GM18907 (cell line): ENCODE results near the gene LENG8.
"Not testable (repeated sequence)": the region's sequence is repeated elsewhere in the genome, so short reads cannot be mapped to it uniquely, and the experiment has no call there.

ENCODE experiments used
- ATAC-seq: cut with Tn5 transposase; IDR thresholded peaks from one replicate; pipeline ENCODE4 v1.9.1; 2021; ENCODE audit warnings: mild to moderate bottlenecking, moderate library complexity; ENCODE audit not compliant: unreplicated experiment

The LENG8 gene

DNA sequence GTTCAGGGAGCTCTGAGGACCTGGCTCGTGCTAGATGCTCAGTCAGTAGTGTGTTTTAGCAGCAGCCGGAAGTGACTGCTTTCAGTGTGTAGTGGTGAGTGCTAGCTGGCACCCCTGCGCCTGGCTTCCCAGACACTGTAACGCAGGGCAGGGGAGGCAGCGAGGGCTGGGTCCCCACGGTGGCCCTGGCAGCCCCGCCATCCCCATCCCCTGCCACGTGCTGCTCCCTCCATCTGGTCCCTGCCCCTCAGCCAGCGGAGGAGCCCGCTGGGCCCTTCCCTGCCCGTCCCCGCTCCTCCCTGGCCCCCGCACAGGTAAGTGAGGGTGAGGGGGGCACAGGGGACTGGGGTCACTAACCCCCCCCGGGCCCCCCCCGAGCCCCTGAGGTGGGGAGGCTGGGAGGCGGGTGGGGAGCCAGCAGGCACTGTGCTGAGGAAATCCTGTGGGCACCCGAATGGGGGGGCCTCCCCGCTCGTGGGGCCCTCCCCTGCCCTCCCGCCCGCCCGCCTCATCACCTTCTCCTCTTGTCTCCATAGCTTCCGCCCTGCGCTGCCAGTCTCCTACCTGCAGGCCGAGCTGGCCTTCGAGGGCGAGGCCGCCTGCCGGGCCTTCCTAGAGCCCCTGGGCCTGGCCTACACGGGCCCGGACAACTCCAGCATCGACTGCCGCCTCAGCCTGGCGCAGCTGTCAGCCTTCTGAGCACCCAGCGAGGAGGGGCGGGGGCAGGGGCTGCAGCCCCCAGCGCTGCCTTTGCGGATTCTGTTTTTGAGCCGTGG is 11.4 kb downstream of the LENG8 start:
- no peak for ATAC-seq

DNA sequence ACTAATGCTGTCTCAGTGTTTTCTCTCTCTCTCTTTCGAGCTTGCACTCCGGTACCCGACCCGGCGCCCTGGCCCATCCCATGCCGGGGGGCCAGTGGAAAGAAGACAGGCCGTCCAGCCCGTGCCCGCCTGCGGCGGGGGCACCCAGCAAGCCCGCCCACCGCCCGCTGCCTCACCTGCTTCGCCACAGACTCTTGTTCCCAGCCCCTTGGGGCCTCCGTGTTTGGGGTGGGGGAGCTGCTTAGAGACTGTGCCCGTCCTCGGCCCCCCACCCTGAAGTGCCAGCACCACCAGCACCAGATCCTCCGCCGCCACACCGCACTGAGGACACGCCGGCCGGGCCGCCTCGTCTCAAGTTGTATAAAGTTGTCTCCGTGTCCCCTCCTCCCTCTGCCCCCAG is 12.2 kb downstream of the LENG8 start:
- no peak for ATAC-seq

DNA sequence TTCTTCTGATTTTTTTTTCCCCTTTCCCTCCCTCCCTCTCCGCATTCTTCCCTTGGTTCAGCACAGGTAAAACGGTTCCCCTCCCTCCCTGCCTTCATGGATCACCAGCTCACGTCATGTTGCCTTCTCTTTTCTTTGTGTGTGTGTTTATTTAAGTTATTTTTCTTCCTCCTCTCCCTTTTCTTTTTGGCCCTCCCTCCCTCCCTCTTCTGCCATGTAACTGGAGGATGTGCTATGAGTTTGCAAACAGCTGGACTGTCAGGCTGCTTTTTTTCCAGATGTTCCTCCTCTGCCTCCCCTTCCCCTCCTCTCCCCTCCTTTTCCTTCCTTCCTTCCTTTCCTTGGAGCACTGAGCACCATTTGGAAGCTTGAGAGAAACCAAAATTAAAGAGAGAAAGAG is 12.6 kb downstream of the LENG8 start:
- ATAC-seq, result no peak

DNA sequence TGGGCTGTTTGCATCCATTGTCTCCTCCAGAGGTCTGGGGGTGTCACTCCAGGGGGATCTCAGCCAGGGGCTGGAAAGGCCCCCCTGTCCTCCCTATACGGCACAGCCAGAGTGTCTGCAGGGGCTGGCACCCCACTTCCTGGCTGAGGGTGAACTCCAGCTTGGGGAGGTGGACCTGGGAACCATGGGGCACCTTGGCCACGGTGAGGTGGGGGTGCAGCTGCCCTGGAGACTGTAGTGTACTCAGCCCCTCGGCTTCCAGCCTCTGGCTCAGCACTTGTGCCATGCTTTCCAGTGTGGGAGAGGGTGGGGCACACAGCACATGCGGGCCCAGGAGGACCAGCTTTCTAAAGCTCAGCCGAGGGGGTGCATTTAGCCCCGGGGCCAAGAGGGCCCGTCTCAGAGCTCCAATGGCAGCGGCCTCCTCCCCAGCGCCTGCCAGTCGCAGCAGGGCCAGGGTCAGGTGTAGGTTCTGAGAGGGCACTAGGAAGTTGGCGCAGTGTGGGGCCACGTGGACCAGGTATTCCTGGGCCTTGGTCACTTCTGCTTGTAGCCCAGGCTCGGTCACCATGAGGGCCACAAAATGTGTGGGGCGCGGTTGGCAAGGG is 13.2 kb downstream of the LENG8 start:
- ATAC-seq, result no peak

DNA sequence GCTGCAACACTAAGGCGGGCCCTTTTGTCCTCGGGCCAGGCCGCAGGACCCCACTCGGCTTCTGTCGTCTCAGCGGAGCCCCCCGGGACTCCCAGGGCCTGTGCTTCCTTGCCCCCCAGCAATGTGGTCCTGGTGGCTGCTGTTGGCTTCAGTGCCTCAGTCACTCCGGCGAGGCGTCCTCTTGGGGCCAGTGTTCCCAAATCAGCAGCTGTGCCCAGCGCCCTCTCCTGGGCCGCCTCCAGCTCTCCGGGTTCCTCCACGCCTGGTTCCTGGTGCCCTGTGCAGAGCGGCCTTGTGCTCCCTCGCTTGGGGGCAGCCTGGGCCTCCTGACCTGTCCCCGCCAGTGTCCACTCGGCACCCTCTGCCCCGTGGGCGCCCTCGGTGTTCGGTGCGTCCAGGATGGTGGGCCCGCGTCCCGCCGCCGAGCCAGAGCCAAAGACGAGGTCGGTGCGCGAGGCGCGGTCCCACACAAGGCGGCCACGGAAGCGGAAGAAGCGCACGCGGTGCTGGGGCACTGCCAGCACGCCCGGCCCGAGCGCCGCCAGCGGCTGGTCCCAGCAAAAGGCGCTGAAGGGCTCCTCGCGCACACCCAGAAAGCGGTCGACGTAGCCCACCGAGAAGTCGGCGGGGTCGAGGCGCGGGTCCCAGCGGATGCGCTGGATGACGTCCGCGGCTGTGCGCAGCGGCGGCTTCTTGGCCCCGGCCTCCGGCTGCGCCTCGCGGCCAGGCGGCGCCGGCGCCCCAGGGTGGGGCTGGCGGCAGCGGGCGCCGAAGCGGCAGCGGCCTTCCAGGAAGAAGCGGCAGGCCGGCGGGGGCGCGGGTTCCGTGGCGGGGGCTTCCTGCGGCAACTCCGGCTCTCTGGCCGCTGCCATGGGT is 13.9 kb downstream of the LENG8 start:
- ATAC-seq, result peak; percentile 24

DNA sequence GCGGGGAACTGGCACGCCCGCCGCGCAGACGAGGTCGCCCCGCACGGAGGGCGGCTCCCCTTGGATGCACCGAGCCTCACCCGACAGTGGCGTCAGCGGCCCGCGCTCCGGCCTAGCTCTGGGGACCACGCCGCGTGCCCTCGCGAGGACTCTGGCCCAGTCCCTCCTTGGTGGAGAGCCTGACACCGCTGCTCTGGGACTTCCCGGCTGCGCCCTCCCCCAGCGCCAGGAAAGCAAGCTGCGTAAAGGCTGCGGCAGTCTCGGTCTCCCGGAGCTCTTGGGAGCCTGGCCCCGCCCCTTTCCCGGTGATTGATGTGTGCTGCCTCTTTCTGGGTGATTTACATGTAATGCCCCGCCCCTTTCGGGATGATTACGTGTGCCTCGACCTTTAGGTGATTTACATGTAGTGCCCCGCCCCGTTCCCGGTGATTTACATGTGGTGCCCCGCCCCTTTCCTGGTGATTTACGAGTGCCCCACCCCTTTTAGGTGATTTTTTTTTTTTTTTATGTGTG is 14.6 kb downstream of the LENG8 start, which contains the start of gene LENG9:
Gene LENG9, minus strand, starts transcription at position 248 of the 513 bp plus-strand sequence. CDS start 252 bp downstream, outside the sequence.
- peak; percentile 57 for ATAC-seq

DNA sequence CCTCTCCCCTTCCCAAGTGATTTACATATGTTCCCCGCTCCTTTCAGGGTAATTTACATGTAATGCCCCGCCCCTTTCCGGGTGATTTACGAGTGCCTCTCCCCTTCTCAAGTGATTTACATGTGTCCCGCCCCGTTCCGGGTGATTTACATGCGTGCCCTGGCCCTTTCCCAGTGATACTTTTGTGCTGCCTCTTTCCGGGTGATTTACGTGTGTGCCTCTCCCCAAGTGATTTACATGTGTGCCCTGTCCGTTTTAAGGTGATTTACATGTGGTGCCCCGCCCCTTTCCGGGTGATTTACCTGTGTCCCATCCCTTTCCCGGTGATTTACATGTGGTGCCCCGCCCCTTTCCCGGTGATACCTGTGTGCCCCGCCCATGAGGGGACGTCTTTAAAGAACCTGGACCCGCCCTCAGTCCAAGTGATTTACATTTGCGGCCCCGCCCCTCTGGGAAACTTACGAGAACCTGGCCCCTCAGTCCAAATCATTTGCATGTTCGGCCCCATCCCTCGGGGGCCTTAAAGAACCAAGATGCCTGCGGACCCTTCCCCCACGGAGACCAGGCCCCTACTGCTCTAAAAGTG is 15.1 kb downstream of the LENG8 start:
- peak; percentile 51 for ATAC-seq

DNA sequence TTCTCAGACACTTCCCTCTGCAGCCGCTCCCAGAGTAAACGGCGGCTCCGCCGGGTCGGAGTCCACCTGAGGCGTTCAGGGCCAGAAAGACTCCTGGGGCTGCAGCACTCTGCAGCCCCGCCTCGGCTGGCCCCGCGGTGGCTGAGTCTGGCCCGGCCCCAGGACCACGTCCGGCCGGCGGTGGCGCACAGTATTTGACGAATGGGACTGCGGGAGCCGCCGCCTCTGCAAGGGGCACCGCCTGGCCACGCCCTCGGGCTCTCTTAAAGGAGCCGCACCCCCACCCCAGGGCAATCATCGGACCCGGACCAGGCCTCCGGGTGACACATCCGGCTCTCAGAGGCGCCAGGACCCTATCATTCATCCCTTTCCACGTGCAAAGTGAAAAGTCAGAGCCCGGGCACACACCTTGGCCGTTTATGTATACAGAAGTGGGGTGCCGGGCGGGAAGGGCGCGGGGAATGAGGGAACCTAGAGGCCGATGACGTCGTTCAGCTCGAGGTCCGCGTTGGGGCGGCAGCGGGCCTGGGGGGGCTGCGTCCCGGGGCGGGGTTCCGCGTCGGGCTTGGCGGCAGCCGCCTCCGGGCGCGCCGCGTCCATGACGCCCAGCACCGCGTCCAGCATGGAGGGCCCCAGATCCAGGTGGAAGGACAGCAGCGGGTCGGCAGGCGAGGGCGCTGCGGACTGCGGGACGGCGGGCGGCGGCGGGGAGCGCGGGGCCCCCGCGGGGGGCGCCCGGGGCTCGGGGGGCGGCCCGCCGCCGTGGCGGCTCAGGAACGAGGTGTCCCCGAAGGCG is 15.8 kb downstream of the LENG8 start:
- peak; percentile 40 for ATAC-seq

DNA sequence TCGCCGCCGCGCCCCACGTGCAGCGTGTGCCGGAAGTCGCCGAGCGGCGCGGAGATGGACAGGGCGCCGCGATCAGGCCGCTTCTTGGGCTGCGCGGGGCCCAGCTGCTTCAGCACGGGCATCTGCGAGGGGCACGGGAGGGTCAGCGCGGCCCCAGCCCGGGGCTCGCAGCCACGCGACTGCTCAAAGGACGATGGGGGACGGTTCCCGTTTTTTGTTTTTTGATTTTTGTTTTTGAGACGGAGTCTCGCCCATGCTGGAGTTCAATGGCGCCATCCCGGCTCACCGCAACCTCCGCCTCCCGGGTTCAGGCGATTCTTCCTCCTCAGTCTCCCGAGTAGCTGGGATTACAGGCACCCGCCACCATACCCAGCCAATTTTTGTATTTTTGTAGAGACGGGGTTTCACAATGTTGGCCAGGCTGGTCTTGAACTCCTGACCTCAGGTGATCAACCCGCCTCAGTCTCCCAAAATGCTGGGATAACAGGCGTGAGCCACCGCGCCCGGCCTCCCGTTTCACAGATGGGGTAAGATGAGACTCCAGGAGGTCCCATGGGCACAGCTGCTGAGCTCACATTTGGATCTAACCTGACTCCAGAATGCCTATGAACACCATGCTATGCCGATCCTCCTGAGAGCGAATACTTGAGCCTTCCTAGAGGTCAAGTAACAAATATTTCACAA is 16.6 kb downstream of the LENG8 start:
- no peak for ATAC-seq

DNA sequence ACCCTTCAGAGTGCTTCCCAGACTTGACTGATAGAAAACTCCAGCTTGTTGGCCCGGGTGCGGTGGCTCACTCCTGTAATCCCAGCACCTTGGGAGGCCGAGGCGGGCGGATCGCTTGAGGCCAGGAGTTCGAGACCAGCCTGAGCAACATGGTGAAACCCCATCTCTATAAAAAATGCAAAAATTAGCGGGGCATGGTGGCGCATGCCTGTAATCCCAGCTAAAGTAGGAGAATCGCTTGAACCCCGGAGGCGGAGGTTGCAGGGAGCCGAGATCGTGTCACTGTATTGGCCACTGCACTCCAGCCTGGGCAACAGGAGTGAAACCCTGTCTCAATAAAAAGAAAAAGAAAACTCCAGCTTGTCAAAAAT is 17.1 kb downstream of the LENG8 start:
- ATAC-seq, result not testable (repeated sequence)

DNA sequence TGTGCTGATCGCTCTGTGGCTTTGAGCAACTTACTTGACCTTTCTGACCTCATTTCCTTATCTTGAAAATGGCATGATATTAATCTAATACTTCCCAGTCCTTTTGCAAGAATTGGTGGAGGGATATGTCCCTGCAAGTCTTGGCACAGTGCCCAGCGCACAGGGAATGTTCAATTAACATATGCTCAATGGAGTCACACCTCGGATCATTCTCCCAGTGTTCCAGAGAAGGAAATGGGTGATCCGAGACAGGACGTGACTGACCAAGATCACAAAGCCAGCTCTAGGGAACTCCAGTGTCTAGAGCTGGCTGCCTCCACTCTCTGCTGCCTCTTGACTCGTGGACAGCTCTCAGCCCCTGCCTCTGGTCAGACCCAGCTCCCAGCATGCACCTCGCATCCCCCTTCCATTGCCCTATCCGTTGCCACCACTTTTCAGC is 20.5 kb downstream of the LENG8 start:
- ATAC-seq, result no peak

DNA sequence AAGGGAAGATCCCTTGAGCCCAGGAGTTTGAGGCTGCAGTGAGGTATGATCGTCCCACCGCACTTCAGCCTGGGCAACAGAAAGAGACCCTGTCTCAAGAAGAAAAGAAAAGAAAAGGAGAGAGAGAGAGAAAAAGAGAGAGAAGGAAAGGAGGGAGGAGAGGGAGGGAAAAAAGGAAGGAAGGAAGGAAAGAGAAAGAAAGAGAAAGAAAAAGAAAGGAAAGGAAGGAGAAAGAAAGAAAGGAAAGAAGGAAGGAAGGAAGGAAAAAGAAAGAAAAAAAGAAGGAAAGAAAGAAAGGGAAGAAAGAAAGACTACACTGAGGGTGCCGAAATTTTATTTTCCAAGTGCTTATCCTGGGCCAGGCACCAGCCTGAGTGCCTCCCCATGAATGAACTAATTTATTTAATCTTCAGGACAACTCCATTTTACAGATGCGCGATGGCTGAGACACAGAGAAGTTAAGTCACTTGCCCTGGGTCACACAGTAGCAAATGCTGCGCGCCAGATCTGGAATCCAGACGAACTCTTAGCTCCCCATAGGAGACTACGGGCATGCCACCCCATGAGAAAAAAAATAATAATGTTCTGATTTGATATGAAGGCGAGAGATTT is 21.4 kb downstream of the LENG8 start:
- ATAC-seq, result no peak

DNA sequence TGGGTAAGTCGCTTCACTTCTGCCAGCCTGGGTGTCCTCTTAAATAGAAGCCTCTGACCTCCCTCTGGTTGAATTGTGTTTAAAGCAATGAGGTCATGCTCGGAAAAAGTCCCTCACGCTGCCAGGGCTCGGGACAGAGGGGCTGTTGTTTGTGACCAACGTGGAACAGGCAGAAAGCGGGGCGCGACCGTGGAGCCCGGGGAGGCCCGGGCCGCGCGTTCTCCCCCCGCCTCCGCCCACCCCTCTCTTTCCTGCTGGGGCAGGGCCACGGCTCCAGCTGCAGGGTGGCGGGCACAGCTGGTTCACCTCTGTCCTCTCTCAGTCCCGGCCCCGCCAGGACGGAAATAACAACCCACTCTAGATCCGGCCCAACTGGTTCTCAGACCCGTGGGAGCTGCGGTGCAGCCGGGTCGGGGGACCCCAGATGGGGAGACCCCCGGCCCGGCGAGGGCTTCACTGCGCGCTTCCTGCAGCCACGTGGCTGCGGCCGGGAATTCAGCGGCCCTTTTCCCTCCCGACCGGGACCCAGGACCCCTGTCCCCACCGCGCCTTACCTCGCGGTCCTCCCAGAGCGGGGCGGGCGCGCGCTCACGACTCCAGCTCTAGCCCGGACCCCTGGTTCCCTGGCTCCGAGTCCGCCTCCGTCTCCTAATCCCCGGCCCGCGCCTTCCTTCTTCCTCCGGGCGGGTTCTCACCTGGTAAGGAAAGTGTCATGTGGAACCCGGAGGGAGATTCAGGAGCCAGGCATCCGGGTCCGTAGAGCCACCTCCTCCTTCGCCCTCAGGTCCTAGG is 22.2 kb downstream of the LENG8 start:
- ATAC-seq, result no peak

DNA sequence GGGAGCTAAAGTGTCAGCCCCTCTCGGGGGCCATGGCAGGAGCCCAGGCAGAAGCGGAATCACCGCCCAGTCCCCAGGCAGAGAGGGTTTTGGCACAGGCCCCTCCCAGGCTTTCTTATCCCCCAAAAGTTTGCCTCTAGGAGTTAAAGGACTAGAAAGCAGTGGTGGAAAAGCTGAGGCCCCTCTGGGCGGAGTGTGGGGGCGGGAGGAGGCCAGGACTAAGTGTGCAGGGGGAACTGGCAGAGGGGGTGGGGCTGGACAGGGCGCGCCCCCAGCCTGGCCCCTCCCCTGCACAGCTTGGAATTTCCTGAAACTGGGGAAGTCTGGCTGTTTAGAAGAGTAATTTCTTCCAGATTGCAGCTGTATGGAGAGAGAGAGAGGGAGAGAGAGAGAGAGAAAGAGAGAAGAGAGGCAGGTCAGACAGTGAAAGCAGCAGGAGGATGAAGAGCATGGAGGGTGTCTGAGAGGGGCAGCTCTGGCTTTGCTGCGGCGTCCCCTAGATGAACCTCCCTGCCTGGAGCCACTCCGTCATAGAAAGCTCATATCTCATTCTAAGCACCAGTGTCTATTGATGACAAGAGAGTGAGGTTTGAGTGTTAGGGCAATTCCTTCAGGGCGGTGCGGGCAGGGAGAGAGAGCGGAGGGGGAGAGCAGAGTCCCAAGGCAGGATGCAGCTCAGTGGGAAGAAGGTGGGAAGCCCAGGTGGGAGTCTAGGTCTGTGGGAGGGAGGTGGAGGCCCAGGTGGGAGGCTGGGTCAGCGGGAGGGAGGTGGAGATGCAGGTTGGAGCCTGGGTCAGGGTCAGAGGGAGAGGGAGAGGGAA is 24.3 kb downstream of the LENG8 start, which contains the start of gene CDC42EP5:
Gene CDC42EP5, minus strand, starts transcription at position 226 of the 821 bp plus-strand sequence. CDS start 7,749 bp downstream, outside the sequence.
- ATAC-seq, result no peak

DNA sequence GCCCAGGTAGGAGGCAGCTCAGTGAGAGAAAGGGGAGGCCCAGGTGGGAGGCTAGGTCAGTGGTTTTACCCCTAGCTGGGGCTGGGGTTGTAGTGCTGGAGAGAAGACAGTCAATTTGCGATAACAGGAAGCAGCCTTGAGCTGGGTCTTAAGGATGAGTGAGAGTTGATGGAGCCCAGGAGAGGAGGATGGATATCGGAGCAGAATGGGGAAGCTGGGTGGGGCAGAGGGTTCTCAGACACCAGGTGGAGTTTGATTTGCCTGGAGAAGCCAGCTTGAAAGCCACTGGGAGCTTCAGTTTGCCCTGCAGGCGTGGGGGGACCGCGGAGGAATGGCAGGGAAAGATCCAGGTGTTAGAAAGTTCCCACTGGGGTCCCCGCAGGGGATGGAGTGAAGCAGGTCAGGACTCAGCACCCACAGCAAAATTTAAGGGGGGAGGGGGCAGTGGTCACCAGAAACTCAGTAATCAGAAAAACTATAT is 24.9 kb downstream of the LENG8 start:
- no peak for ATAC-seq

DNA sequence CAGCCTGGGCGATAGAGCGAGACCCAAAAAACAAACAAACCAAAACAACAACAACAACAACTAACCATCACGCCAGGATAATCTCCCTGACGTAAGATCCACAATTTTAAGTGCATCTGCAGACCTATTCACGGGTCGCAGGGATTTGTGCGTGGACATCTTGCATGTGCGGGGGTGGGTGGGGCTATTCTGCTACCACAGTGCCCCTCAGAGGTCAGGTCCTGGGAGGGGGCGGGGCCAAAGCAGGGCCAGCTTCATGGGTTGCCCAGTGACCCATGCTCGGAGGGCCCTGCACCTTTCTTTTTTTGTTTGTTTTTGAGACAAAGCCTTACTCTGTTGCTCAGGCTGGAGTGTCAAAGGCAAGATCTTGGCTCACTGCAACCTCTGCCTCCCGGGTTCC is 26.7 kb downstream of the LENG8 start:
- no peak for ATAC-seq

DNA sequence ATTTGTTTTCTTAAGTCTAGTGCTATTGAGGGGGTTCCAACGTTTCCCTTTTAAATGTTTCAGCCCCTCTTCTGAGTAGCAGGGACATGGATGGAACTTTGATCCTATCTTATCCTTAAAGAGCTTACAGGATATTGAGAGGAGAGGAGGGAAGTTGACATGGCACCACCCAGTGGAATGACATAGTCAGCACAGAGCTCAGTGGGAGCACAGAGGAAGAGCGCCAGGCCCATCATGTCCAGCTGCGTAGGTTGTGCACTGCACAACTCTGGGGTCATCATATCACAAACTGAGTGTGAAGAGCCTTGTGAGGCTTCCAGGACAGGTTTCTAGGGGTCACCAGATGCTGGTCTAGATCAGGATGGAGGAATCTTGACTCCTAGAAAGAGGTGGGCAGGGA is 28.7 kb downstream of the LENG8 start:
- ATAC-seq, result no peak
